Stomach (tissue), 4 donors: Measurements from ENCODE around the gene AFF1.

ENCODE experiments used
- CTCF ChIP-seq, 7 experiments: fragments of 450-650 bp in 4 of 7; fragments of 200-600 bp in 3 of 7; sonication (generic) in 3 of 7; IDR thresholded peaks; one replicate each; pipeline ENCODE4 v1.5.1; 2016 to 2019; ENCODE audit warnings: antibody characterized with exemption in 7 of 7, control low read depth in 2 of 7, mild to moderate bottlenecking in 1 of 7
- EP300 ChIP-seq: sonication (generic); formaldehyde crosslinking; IDR thresholded peaks from one replicate; pipeline ENCODE4 v1.6.1; 2017; ENCODE audit warnings: antibody characterized with exemption
- POLR2A ChIP-seq, 4 donors: fragments of 450-650 bp; IDR thresholded peaks; one replicate each; pipeline ENCODE4 v1.6.1; 2016; ENCODE audit warnings: antibody characterized with exemption in 4 of 4, control low read depth in 2 of 4, mild to moderate bottlenecking in 1 of 4, moderate library complexity in 1 of 4
- POLR2AphosphoS5 ChIP-seq, 3 donors: sonication (generic); formaldehyde crosslinking; IDR thresholded peaks; one replicate each; pipeline ENCODE4 v1.6.1; 2016; ENCODE audit warnings: antibody characterized with exemption in 3 of 3

GRCh38 chr4:86909546-86910295, 25.1 kb upstream of the AFF1 start:
- no peak for TF ChIP-seq POLR2A (IDR thresholded peaks at IDR 0.05)
- TF ChIP-seq EP300, result no peak
- TF ChIP-seq CTCF (IDR thresholded peaks at IDR 0.05), result no peak
- no peak for TF ChIP-seq POLR2AphosphoS5 (IDR thresholded peaks at IDR 0.05)
